Measurements from ENCODE around the gene TTC7B.

DNA sequence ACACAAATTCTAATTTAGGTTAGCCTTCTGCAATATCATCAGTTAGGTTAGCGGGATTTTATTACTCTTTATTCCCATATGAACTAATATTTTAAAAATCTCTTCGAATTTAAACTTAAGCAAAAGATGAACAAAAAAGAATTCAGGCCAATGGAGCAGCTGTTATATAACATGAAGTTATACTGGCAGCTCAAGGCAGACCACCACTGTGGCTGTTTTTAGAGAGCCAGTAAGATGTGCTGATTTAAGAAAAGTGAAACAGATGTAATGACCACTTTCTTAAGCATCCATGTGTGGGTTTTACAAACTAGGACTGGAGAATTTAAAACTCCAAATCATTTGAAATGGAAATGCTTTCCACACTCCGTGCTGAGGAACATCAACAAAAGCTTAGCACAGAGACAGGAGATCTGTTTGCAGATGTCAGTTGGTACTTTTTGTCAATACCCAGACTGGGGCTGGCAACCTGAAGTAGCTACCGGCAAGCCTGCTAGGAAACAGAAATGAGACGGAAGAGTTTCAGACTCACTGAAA lies 164.9 kb downstream of the TTC7B start:
- TF ChIP-seq, protein P1, sequence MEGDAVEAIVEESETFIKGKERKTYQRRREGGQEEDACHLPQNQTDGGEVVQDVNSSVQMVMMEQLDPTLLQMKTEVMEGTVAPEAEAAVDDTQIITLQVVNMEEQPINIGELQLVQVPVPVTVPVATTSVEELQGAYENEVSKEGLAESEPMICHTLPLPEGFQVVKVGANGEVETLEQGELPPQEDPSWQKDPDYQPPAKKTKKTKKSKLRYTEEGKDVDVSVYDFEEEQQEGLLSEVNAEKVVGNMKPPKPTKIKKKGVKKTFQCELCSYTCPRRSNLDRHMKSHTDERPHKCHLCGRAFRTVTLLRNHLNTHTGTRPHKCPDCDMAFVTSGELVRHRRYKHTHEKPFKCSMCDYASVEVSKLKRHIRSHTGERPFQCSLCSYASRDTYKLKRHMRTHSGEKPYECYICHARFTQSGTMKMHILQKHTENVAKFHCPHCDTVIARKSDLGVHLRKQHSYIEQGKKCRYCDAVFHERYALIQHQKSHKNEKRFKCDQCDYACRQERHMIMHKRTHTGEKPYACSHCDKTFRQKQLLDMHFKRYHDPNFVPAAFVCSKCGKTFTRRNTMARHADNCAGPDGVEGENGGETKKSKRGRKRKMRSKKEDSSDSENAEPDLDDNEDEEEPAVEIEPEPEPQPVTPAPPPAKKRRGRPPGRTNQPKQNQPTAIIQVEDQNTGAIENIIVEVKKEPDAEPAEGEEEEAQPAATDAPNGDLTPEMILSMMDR (IDR thresholded peaks at IDR 0.05; ENCODE audit: poor library complexity, severe bottlenecking) = no peak
- TF ChIP-seq MXI1 (conservative IDR thresholded peaks at IDR 0.05; ENCODE audit: poor library complexity, severe bottlenecking) (no peak), SMC3 (conservative IDR thresholded peaks at IDR 0.05; ENCODE audit: poor library complexity) (no peak), TAF1 (IDR thresholded peaks at IDR 0.05; ENCODE audit: low read depth) (no peak)
